Choroid plexus epithelial cell (primary cell): ENCODE measurements around the gene BTBD7.

ENCODE experiments used
- DNase-seq: peaks from one replicate; pipeline ENCODE4 v3.0.0-alpha.2; 2010; ENCODE audit warnings: low read depth
- H3K4me3 ChIP-seq: 2 replicates; pipeline ENCODE4 v1.5.1; 2011; ENCODE audit warnings: low read depth, mild to moderate bottlenecking, control low read depth, low read length, moderate library complexity
- TF ChIP-seq, protein P1 (sequence below): conservative IDR thresholded peaks from 2 replicates; pipeline ENCODE4 v1.5.1; 2011; ENCODE audit warnings: low read depth, mild to moderate bottlenecking, control low read depth, inconsistent platforms, low read length, moderate library complexity

BTBD7 gene

DNA sequence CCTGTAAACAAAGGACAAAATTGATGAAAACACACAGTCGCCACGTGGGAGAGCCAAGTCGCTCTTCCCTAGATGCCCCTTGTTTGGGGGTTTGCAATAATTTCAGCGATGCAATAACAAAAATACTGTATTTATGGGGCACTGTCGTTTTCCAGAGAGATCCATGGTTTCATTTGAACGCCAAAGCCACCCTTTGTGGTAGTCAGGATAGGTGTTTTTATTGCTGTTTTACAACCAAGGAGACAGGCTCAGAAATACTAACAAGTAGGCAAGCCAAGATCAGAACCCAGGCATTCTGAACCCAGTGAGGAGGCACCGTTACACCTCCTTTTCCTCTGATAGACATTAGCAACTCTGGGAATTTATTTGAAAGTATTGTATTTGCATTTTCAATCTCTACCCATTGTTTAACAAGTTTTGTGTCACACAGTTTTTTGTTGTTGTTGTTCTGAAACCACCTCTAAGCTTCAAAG is 831 bp upstream of the BTBD7 start:
- TF ChIP-seq, protein P1, sequence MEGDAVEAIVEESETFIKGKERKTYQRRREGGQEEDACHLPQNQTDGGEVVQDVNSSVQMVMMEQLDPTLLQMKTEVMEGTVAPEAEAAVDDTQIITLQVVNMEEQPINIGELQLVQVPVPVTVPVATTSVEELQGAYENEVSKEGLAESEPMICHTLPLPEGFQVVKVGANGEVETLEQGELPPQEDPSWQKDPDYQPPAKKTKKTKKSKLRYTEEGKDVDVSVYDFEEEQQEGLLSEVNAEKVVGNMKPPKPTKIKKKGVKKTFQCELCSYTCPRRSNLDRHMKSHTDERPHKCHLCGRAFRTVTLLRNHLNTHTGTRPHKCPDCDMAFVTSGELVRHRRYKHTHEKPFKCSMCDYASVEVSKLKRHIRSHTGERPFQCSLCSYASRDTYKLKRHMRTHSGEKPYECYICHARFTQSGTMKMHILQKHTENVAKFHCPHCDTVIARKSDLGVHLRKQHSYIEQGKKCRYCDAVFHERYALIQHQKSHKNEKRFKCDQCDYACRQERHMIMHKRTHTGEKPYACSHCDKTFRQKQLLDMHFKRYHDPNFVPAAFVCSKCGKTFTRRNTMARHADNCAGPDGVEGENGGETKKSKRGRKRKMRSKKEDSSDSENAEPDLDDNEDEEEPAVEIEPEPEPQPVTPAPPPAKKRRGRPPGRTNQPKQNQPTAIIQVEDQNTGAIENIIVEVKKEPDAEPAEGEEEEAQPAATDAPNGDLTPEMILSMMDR, result no peak
- peak overlapping the region; percentile 79 for H3K4me3 ChIP-seq
- DNase-seq, result no peak

DNA sequence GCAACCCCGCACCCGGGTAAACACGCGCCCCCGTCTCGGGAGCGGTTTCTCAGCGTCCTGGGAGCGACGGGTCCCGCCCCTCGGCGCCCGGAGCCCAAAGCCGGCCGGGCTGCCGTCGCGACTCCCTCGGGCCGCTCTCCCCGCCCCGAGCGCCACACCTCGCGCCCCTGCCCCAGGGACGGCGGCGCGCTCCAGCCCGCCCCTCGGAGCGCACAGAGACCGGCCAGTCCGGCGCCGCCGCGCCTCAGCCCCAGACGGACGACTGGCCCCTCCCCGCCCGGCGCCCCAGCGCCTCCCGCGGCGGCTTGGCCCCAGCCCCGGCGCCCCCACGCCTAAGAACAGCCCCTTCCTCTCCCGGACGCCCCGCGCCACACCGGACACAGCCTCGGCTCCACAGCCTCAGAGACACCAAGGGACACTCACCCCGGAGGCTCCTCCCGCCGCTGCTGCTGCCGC is 411 bp downstream of the BTBD7 start:
- peak overlapping the region; percentile 79 for H3K4me3 ChIP-seq
- TF ChIP-seq, protein P1, result no peak
- peak; percentile 35 for DNase-seq

DNA sequence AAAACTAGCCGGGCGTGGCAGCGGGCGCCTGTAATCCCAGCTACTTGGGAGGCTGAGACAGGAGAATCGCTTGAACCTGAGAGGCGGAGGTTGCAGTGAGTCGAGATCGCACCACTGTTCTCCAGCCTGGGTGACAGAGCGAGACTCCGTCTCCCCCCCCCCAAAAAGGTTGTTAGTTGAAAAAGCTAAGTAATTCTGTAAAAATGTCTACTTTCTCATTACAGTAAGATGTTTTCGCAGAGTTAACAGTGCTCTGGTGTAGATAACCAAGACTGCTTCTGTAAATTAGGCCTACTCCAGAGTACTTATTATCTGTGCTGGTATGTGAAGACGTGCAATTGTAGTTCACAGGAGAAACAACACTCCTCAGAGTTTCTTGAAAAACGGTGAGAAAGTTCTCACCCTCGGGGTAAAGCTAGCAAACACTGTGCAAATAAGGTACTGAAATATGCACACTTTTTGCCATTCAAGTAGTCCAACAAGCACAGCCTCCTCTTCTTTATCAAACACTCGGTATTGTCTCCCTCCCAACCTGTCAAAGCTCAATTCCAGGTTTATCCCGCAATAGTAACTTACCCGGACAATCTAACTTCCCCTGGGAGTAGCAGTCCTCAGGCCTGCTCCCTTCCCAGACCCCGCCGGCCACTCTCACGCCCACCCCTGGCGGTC is 974 bp downstream of the BTBD7 start:
- TF ChIP-seq, protein P1, result no peak
- peak overlapping the region; percentile 79 for H3K4me3 ChIP-seq
- peak; percentile 31 for DNase-seq

DNA sequence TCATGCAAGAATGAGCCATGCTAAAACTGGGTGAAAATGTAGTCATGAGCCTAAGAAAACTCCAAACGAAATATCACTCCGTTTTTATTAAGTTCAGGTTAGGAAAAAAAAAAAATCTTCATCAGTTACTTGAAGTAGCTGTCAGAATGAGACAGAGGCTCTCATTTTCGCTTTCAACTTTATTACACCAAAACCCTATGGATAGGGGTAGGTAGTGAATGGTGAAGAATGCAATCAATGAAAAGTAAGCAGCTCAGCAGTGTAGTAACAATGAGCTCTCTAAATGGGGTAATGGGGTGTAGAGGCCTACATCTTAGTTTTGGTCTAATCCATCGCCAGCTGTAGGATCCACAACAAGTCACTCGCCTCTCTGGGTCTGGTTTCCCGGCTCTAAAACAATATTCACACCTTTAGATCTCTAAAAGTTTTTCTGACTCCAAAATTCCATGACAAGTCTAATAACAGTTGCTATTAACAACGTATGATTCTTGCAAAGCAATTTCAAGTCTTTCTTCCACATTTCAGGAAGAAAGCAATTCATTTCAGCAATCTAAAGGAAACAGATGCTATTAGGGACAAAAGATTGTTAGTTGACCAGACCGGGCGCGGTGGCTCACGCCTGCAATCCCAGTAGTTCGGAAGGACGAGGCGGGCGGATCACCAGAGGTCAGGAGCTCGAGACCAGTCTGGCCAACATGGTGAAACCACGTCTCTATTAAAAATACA is 1.7 kb downstream of the BTBD7 start:
- DNase-seq, result no peak
- TF ChIP-seq, protein P1, result no peak
- H3K4me3 ChIP-seq, result peak overlapping the region; percentile 79

DNA sequence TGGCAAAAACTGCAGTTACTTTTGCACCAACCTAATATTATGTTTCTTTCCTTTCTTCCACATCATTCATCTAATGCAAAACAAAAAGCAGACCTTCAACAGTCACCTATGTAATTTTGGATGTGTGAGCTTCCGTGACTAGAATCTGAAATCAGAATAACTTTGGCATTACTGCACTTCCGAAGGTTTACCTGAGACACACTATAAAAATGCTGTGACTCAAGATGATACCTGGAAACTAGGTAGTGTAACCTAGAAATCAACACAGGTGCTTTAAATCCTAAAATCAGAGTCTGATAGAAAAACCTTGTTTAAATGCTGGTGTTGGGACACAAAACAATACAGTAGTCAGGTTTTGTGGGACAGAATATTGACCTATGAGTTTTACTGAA is 2.2 kb downstream of the BTBD7 start:
- no peak overlapping the region for H3K4me3 ChIP-seq
- DNase-seq, result no peak
- TF ChIP-seq, protein P1, result no peak

DNA sequence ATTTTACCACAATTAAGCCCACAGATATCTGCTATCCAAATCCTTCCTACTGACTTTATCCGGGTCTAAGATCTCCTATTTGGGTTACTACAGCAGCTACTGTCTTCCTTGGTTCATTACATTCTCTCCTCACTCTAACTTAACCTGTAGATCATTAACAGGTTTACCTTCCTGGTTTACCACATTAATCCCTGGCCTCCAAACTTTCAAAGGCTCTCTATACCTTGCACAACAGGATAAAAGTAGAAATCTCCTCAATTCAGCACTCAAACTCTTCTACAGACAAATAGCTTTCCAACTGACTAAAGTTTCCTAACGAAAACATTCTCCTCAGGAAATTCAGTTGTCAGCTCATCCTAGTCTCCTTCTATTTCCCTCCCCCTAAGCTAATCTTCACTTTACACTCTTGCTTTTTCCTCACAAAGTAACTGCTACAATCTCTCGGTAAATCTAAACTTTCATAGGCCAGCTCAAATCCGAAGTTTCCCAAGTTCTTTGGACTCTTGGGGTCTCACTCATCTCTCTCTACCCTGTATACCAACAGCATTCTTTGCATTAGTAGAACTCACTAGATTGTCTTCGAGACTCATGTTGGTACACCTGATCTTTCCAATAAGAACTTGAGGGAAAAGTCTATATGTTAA is 2.7 kb downstream of the BTBD7 start:
- no peak overlapping the region for H3K4me3 ChIP-seq
- TF ChIP-seq, protein P1, result no peak
- DNase-seq, result no peak
